ENCODE results near the gene ARHGAP11A.

DNA sequence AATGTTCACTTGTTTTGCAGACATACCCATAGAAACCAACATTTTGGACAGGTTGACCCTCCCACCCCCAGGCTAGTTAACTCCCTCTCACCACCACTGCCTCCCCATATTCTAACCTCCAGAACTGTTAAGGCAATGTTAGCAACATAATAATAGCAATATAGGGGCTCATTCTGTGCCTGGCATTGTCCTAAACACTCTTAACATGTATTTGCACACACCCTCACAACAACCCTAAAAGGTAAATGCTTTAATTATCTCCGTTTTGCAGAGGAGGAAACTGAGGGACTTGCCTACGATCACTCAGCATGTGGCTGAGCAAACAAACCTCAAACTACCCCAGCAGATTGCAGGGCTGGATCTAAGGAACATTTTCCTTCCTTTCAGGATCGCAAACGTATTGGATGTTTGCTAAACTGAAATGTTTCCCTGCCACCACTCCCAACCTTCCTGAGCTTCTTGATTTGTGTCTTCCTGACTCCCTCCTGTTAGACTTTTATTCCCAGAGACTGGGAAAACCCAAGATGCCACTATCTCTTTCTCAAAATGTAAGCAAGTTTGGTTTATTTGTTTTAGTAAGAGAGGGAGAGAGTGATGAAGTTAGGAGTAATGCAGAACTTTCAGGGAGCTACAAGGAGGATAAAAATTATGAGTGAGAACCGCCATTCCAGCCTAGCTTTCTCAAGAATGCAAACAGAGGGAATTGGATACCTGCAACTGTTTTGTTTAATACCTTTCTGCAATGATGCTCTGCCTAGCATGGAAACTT is 27.5 kb downstream of the ARHGAP11A start:
- TF ChIP-seq ERF (CRISPR knock-in tag; IDR thresholded peaks at IDR 0.05) = no peak
- TF ChIP-seq CHD2 (IDR thresholded peaks at IDR 0.05; ENCODE audit: low read depth, low read length) = no peak
- TF ChIP-seq, protein P1, sequence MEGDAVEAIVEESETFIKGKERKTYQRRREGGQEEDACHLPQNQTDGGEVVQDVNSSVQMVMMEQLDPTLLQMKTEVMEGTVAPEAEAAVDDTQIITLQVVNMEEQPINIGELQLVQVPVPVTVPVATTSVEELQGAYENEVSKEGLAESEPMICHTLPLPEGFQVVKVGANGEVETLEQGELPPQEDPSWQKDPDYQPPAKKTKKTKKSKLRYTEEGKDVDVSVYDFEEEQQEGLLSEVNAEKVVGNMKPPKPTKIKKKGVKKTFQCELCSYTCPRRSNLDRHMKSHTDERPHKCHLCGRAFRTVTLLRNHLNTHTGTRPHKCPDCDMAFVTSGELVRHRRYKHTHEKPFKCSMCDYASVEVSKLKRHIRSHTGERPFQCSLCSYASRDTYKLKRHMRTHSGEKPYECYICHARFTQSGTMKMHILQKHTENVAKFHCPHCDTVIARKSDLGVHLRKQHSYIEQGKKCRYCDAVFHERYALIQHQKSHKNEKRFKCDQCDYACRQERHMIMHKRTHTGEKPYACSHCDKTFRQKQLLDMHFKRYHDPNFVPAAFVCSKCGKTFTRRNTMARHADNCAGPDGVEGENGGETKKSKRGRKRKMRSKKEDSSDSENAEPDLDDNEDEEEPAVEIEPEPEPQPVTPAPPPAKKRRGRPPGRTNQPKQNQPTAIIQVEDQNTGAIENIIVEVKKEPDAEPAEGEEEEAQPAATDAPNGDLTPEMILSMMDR (IDR thresholded peaks at IDR 0.05 in 2 of 3, conservative IDR thresholded peaks at IDR 0.05 in 1 of 3; ENCODE audit: insufficient read depth in 2 of 3, low read depth in 1 of 3, low read length in 3 of 3) = no peak
- TF ChIP-seq MAFK (IDR thresholded peaks at IDR 0.05; ENCODE audit: low read length) = no peak
- TF ChIP-seq FOXP1 (CRISPR knock-in tag; IDR thresholded peaks at IDR 0.05) = no peak
- no peak for TF ChIP-seq CBX2 (IDR thresholded peaks at IDR 0.05; ENCODE audit: insufficient read depth, low read length, poor library complexity, severe bottlenecking)
